ENCODE results near the gene ZNF195. TPM values are rescaled to one million over a fixed set of nuclear protein-coding genes. Genes with fewer than 3 reads are reported as not detected.
"Not testable (repeated sequence)": the region's sequence is repeated elsewhere in the genome, so short reads cannot be mapped to it uniquely, and the experiment has no call there.

The ZNF195 gene
- total RNA-seq, 2 experiments from 2014 or later = 33.8 to 34.3 TPM

GRCh38 chr11:3398106-3398505 is 19.2 kb upstream of the ZNF195 start:
- H3K27me3 Mint-ChIP-seq; DNase-seq; H3K27ac Mint-ChIP-seq; POLR2A ChIA-PET; H3K9me3 Mint-ChIP-seq; H3K4me1 Mint-ChIP-seq (ENCODE audit: low read depth); intact Hi-C loops (cut with micrococcal nuclease); H3K4me3 Mint-ChIP-seq; CTCF ChIA-PET; H3K36me3 Mint-ChIP-seq: not testable (repeated sequence)

DNA sequence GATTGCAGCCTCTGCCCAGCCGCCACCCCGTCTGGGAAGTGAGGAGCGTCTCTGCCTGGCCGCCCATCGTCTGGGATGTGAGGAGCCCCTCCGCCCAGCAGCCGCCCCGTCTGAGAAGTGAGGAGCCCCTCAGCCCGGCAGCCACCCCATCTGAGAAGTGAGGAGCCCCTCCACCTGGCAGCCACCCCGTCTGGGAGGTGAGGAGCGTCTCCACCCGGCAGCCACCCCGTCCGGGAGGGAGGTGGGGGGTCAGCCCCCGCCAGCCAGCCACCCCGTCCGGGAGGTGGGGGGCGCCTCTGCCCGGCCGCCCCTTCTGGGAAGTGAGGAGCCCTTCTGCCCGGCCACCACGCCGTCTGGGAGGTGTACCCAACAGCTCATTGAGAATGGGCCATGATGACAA is 18.3 kb upstream of the ZNF195 start:
- POLR2A ChIA-PET; H3K27ac Mint-ChIP-seq; H3K4me3 Mint-ChIP-seq; H3K27me3 Mint-ChIP-seq; intact Hi-C loops (cut with micrococcal nuclease); CTCF ChIA-PET; DNase-seq; H3K4me1 Mint-ChIP-seq (ENCODE audit: low read depth); H3K36me3 Mint-ChIP-seq; H3K9me3 Mint-ChIP-seq: not testable (repeated sequence)

- DNase-seq; intact Hi-C loops (cut with micrococcal nuclease); H3K36me3 Mint-ChIP-seq; POLR2A ChIA-PET; H3K27ac Mint-ChIP-seq; H3K4me1 Mint-ChIP-seq (ENCODE audit: low read depth); H3K9me3 Mint-ChIP-seq; H3K4me3 Mint-ChIP-seq; CTCF ChIA-PET: not testable (repeated sequence)
- H3K27me3 Mint-ChIP-seq = peaks cover 10% of the 10 kb centered on the region
Observed at GRCh38 chr11:3395468-3395867, 16.5 kb upstream of the ZNF195 start.

DNA sequence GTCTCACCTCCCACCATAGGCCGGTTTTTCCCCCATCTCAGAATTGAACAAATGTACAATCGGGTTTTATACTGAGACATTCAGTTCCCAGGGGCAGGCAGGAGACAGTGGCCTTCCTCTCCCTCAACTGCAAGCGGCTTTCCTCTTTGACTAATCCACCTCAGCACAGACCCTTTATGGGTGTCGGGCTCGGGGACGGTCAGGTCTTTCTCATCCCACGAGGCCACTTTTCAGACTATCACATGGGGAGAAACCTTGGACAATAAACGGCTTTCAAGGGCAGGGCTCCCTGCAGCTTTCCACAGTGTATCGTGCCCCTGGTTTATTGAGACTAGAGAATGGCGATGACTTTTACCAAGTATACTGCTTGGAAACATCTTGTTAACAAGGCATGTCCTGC is 16.0 kb upstream of the ZNF195 start:
- H3K4me1 Mint-ChIP-seq (ENCODE audit: low read depth); H3K4me3 Mint-ChIP-seq; CTCF ChIA-PET; intact Hi-C loops (cut with micrococcal nuclease); H3K36me3 Mint-ChIP-seq; H3K9me3 Mint-ChIP-seq; DNase-seq; POLR2A ChIA-PET; H3K27ac Mint-ChIP-seq: not testable (repeated sequence)
- H3K27me3 Mint-ChIP-seq = peaks cover 10% of the 10 kb centered on the region

DNA sequence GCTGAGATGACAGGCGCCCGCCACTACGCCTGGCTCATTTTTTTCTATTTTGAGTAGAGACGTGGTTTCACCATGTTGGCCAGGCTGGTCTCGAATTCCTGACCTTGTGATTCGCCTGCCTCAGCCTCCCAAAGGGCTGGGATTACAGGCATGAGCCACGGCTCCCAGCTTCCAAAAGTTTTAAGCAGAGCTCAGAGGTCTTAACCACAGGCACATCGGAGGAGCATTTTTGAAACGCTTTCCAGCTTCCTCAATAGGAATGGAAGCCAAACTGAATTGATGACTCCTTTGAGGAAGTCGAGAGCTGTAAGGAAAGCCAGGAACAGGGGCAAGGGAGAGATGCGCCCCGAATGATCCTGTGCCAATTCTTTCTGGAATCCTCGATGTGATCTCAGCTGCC is 14.5 kb upstream of the ZNF195 start:
- DNase-seq; H3K4me3 Mint-ChIP-seq; H3K4me1 Mint-ChIP-seq (ENCODE audit: low read depth); H3K9me3 Mint-ChIP-seq; H3K27ac Mint-ChIP-seq; POLR2A ChIA-PET; H3K36me3 Mint-ChIP-seq; CTCF ChIA-PET; intact Hi-C loops (cut with micrococcal nuclease): not testable (repeated sequence)
- peaks cover 10% of the 10 kb centered on the region for H3K27me3 Mint-ChIP-seq

- CTCF ChIA-PET = interaction anchor here (1.9 kb wide), 1 partner anchor 26 kb away, joined by 9 read pairs; no protein-coding TSS in a partner anchor
- intact Hi-C loops (cut with micrococcal nuclease) = no loop called here
Observed at GRCh38 chr11:3382613-3383285, 3.8 kb upstream of the ZNF195 start.

GRCh38 chr11:3381794-3382193 is 2.8 kb upstream of the ZNF195 start:
- no peak overlapping the region for H3K27ac Mint-ChIP-seq
- peaks cover 13% of the 10 kb centered on the region for H3K36me3 Mint-ChIP-seq
- no peaks in the 10 kb centered on the region for H3K9me3 Mint-ChIP-seq
- CTCF ChIA-PET = interaction anchor here (1.7 to 2.7 kb wide), 2 partner anchors 27 to 40 kb away, joined by 10 to 12 read pairs; no protein-coding TSS in a partner anchor
- H3K27me3 Mint-ChIP-seq = no peaks in the 10 kb centered on the region
- H3K4me3 Mint-ChIP-seq = no peak overlapping the region
- DNase-seq = no peak
- POLR2A ChIA-PET = no interaction called here
- peaks cover 23% of the 10 kb centered on the region for H3K4me1 Mint-ChIP-seq (ENCODE audit: low read depth)
- intact Hi-C loops (cut with micrococcal nuclease) = no loop called here

More at GRCh38 chr11:3382613-3383285, 3.8 kb upstream of the ZNF195 start:
- no peaks in the 10 kb centered on the region for H3K27me3 Mint-ChIP-seq
- H3K9me3 Mint-ChIP-seq = no peaks in the 10 kb centered on the region
- H3K4me1 Mint-ChIP-seq (ENCODE audit: low read depth) = peaks cover 13% of the 10 kb centered on the region
- no peak overlapping the region for H3K4me3 Mint-ChIP-seq
- peaks cover 3% of the 10 kb centered on the region for H3K36me3 Mint-ChIP-seq
- POLR2A ChIA-PET = no interaction called here
- DNase-seq = no peak
- H3K27ac Mint-ChIP-seq = no peak overlapping the region

DNA sequence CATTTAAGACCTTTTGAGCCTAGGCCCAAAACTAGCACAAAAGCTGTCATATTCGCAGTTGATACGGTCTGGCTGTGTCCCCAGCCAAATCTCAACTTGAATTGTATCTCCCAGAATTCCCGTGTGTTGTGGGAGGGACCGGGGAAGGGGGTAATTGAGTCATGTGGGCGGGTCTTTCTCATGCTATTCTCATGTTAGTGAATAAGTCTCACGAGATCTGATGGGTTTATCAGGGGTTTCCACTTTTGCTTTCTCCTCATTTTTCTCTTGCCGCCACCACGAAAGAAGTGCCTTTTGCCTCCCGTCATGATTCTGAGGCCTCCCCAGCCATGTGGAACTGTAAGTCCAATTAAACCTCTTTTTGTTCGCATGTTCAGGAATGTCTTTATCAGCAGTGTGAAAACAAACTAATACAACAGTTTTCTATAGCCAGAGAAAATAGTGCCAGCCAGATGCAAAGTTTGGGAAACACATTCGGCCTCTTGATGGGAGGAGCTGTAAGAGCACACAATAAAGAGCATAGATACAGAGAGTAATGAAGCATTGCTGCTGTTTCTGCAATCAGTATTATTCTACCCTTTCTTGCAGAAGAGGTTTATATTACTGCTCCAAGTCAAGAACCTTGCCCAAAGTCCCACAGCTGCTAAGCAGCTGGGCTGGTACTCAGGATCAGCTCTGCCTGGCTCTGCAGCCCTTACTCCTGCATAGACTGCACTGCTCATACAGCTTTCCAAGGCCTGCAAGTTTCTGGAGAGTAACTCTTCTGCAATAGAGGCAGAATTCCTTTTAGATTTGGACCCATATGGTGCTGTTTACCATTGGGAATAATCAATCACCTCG is 2.0 kb upstream of the ZNF195 start:
- intact Hi-C loops (cut with micrococcal nuclease) = no loop called here
- Mint-ChIP-seq H3K9me3 (no peaks in the 10 kb centered on the region), H3K4me3 (no peak overlapping the region), H3K27ac (no peak overlapping the region), H3K36me3 (peaks cover 20% of the 10 kb centered on the region), H3K4me1 (ENCODE audit: low read depth) (peaks cover 31% of the 10 kb centered on the region), H3K27me3 (no peaks in the 10 kb centered on the region)
- ChIA-PET POLR2A (no interaction called here), CTCF (interaction anchor here (0.5 to 2.7 kb wide), 6 partner anchors 26 to 326 kb away, joined by 3 to 12 read pairs (median 3); no protein-coding TSS in a partner anchor)
- DNase-seq = no peak

- CTCF ChIA-PET = interaction anchor here (0.6 to 1.9 kb wide), 3 partner anchors 33 to 173 kb away, joined by 3 to 14 read pairs (median 9); no protein-coding TSS in a partner anchor
- Mint-ChIP-seq H3K27ac (no peak overlapping the region), H3K4me3 (no peak overlapping the region), H3K4me1 (ENCODE audit: low read depth) (peaks cover 50% of the 10 kb centered on the region), H3K36me3 (peaks cover 74% of the 10 kb centered on the region), H3K27me3 (no peaks in the 10 kb centered on the region), H3K9me3 (peaks cover 5% of the 10 kb centered on the region)
- intact Hi-C loops (cut with micrococcal nuclease) = loop anchor here (5.0 kb wide), 1 partner anchor 318 kb away; the partner anchor contains the start of gene CARS1
- DNase-seq = no peak
- POLR2A ChIA-PET = no interaction called here
Observed at GRCh38 chr11:3375552-3375951, 3.4 kb downstream of the ZNF195 start.

GRCh38 chr11:3370311-3370870 is 8.6 kb downstream of the ZNF195 start:
- H3K27me3 Mint-ChIP-seq = no peaks in the 10 kb centered on the region
- H3K27ac Mint-ChIP-seq = no peak overlapping the region
- peaks cover 88% of the 10 kb centered on the region for H3K36me3 Mint-ChIP-seq
- ChIA-PET POLR2A (interaction anchor here (1.9 kb wide), 1 partner anchor 9 kb away, joined by 7 read pairs; the partner anchor contains the start of gene ZNF195), CTCF (no interaction called here)
- H3K9me3 Mint-ChIP-seq = peaks cover 34% of the 10 kb centered on the region
- intact Hi-C loops (cut with micrococcal nuclease) = no loop called here
- H3K4me3 Mint-ChIP-seq = no peak overlapping the region
- no peak for DNase-seq
- peaks cover 14% of the 10 kb centered on the region for H3K4me1 Mint-ChIP-seq (ENCODE audit: low read depth)

DNA sequence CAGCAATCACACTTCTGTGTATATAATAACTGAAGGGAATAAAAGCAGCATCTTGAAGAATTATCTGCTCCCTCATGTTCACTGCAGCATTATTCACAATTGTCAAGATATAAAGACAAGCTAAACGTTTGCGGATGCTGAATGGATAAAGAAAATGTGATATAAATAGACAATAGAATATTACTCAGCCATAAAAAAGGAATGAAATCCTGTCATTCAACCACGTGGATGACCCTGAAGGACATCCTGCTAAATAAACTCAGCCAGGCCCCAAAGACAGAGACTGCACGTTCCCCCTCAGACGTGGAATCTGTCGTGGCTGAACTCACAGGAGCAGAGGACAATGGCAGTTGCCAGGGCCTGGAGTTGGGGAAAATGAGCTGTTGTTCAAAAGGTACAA is 9.6 kb downstream of the ZNF195 start:
- Mint-ChIP-seq H3K4me3 (no peak overlapping the region), H3K27me3 (no peaks in the 10 kb centered on the region), H3K4me1 (ENCODE audit: low read depth) (peaks cover 9% of the 10 kb centered on the region), H3K27ac (no peak overlapping the region), H3K36me3 (peaks cover 87% of the 10 kb centered on the region), H3K9me3 (peaks cover 43% of the 10 kb centered on the region)
- CTCF ChIA-PET = no interaction called here
- no peak for DNase-seq
- intact Hi-C loops (cut with micrococcal nuclease) = no loop called here
- POLR2A ChIA-PET = interaction anchor here (1.9 kb wide), 1 partner anchor 10 kb away, joined by 7 read pairs; the partner anchor contains the start of gene ZNF195

DNA sequence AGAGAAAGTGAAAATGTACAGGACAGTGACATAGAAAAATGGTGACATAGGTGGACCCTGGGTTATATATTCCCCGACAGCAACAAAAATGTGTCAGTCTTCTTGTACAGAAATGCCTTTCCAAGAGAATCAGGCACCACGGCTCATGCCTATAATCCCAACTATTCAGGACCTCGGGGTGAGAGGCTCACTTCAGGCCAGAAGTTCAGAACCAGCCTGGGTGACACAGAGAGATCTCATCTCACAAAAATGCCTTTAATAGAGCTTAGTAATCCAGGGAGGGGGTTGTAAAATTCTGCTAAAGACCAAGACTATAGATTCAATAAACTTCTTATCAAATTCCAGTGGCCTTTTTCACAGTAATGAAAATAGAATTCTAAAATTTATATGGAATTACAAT is 10.7 kb downstream of the ZNF195 start:
- POLR2A ChIA-PET = no interaction called here
- intact Hi-C loops (cut with micrococcal nuclease) = no loop called here
- Mint-ChIP-seq H3K27me3 (no peaks in the 10 kb centered on the region), H3K9me3 (peaks cover 53% of the 10 kb centered on the region), H3K4me1 (ENCODE audit: low read depth) (peaks cover 5% of the 10 kb centered on the region), H3K36me3 (peaks cover 87% of the 10 kb centered on the region), H3K4me3 (no peak overlapping the region), H3K27ac (no peak overlapping the region)
- no peak for DNase-seq
- CTCF ChIA-PET = no interaction called here

All from activated CD4-positive, alpha-beta memory T cell treated with anti-CD3 and anti-CD28 coated beads for 36 hours (primary cell).